OCI-LY1 (cell line): Measurements from ENCODE around the gene BNIP3.

Source experiments
- H2AFZ ChIP-seq: fragments of 200-600 bp; sonication (generic), shearing (Covaris generic); 2 replicates; pipeline ENCODE4 v1.6.0; 2014; ENCODE audit warnings: antibody characterized with exemption, mild to moderate bottlenecking, low read length
- H3F3A ChIP-seq: fragments of 200-600 bp; sonication (generic), shearing (Covaris generic); 2 replicates; pipeline ENCODE4 v1.6.0; 2014; ENCODE audit warnings: mild to moderate bottlenecking, antibody characterized with exemption, low read length, moderate library complexity; ENCODE audit not compliant: insufficient read depth
- H3K27ac ChIP-seq: fragments of 200-600 bp; sonication (generic); 2 replicates; pipeline ENCODE4 v1.5.1; 2014; ENCODE audit warnings: low read length, mixed run types, mild to moderate bottlenecking, low read depth; ENCODE audit not compliant: poor library complexity, severe bottlenecking
- H3K27me3 ChIP-seq: fragments of 200-600 bp; sonication (generic); 2 replicates; pipeline ENCODE4 v1.6.0; 2014; ENCODE audit warnings: antibody characterized with exemption, mild to moderate bottlenecking, low read length, moderate library complexity; ENCODE audit not compliant: insufficient read depth
- H3K36me3 ChIP-seq: fragments of 200-600 bp; sonication (generic); 2 replicates; pipeline ENCODE4 v1.6.1; 2014; ENCODE audit warnings: mild to moderate bottlenecking, antibody characterized with exemption, low read length, moderate library complexity, mixed read lengths; ENCODE audit not compliant: insufficient read depth
- H3K4me1 ChIP-seq: fragments of 200-600 bp; sonication (generic); 2 replicates; pipeline ENCODE4 v1.5.1; 2014; ENCODE audit warnings: mild to moderate bottlenecking, low read length, moderate library complexity; ENCODE audit not compliant: insufficient read depth, severe bottlenecking
- H3K4me2 ChIP-seq: fragments of 200-600 bp; sonication (generic), shearing (Covaris generic); 2 replicates; pipeline ENCODE4 v1.6.1; 2014; ENCODE audit warnings: low read length
- H3K4me3 ChIP-seq: fragments of 200-600 bp; sonication (generic); 2 replicates; pipeline ENCODE4 v1.5.1; 2014; ENCODE audit warnings: low read length, low read depth, mild to moderate bottlenecking, mixed read lengths; ENCODE audit not compliant: poor library complexity, severe bottlenecking
- H3K79me2 ChIP-seq: fragments of 200-600 bp; shearing (Covaris generic); 2 replicates; pipeline ENCODE4 v1.6.1; 2016; ENCODE audit warnings: mixed run types, low read length, mixed read lengths; ENCODE audit not compliant: insufficient read depth
- H3K9ac ChIP-seq: fragments of 200-600 bp; sonication (generic), shearing (Covaris generic); 2 replicates; pipeline ENCODE4 v1.6.1; 2014; ENCODE audit warnings: mild to moderate bottlenecking, low read length, mixed read lengths
- H3K9me2 ChIP-seq: fragments of 200-600 bp; sonication (generic), shearing (Covaris generic); 2 replicates; pipeline ENCODE4 v1.6.1; 2014; ENCODE audit warnings: low read depth, mild to moderate bottlenecking, low read length, mixed read lengths
- H3K9me3 ChIP-seq: fragments of 200-600 bp; shearing (Covaris generic); 2 replicates; pipeline ENCODE4 v1.6.1; 2014; ENCODE audit warnings: low read length, mixed read lengths
- H4K20me1 ChIP-seq: fragments of 200-600 bp; sonication (generic), shearing (Covaris generic); 2 replicates; pipeline ENCODE4 v1.6.0; 2016; ENCODE audit warnings: mild to moderate bottlenecking, low read length; ENCODE audit not compliant: insufficient read depth
- CTCF ChIP-seq: fragments of 200-600 bp; sonication (generic), shearing (Covaris generic); IDR thresholded peaks from 2 replicates; pipeline ENCODE4 v1.5.1; 2017; ENCODE audit warnings: mild to moderate bottlenecking, antibody characterized with exemption, low read length, moderate library complexity, mixed read lengths
- EZH2 ChIP-seq: fragments of 200-600 bp; sonication (generic), shearing (Covaris generic); IDR thresholded peaks from 2 replicates; pipeline ENCODE4 v1.8.0; 2017; ENCODE audit warnings: borderline replicate concordance, mixed run types, mild to moderate bottlenecking, antibody characterized with exemption, low read length, moderate library complexity, mixed read lengths

BNIP3 gene

GRCh38 chr10:131928248-131929095, 53.3 kb downstream of the BNIP3 start:
- H3K9me2 ChIP-seq, result no peaks in the 10 kb centered on the region
- peaks cover 8% of the 10 kb centered on the region for H3K9me3 ChIP-seq
- no peak overlapping the region for H2AFZ ChIP-seq
- H3K79me2 ChIP-seq, result peaks cover 87% of the 10 kb centered on the region
- H4K20me1 ChIP-seq, result no peaks in the 10 kb centered on the region
- peaks cover 26% of the 10 kb centered on the region for H3K4me1 ChIP-seq
- no peaks in the 10 kb centered on the region for H3F3A ChIP-seq
- H3K36me3 ChIP-seq, result no peaks in the 10 kb centered on the region
- peak overlapping the region; percentile 16; the same call in 1 of the 2 replicates for H3K9ac ChIP-seq
- no peaks in the 10 kb centered on the region for H3K27me3 ChIP-seq
- peak overlapping the region; percentile 34 for H3K4me2 ChIP-seq
- H3K27ac ChIP-seq, result peak overlapping the region; percentile 57
- peak overlapping the region; percentile 22 for H3K4me3 ChIP-seq
- TF ChIP-seq CTCF (no peak), EZH2 (no peak)

- Histone ChIP-seq H3K4me2 (no peak overlapping the region), H3K36me3 (no peaks in the 10 kb centered on the region), H3K9me3 (peaks cover 13% of the 10 kb centered on the region), H3K4me1 (peaks cover 26% of the 10 kb centered on the region), H3K27me3 (no peaks in the 10 kb centered on the region), H4K20me1 (no peaks in the 10 kb centered on the region), H3K27ac (no peak overlapping the region), H3K79me2 (peaks cover 91% of the 10 kb centered on the region), H3K9ac (no peak overlapping the region), H2AFZ (no peak overlapping the region), H3K9me2 (no peaks in the 10 kb centered on the region), H3K4me3 (no peak overlapping the region), H3F3A (no peaks in the 10 kb centered on the region)
- TF ChIP-seq CTCF, result no peak
- TF ChIP-seq EZH2, result no peak
Measured at GRCh38 chr10:131926743-131927595, 54.8 kb downstream of the BNIP3 start.

GRCh38 chr10:131926253-131926652, 55.5 kb downstream of the BNIP3 start:
- Histone ChIP-seq H3K9me3 (peaks cover 13% of the 10 kb centered on the region), H3K27ac (no peak overlapping the region), H3K27me3 (no peaks in the 10 kb centered on the region), H3K9me2 (no peaks in the 10 kb centered on the region), H3K4me3 (no peak overlapping the region), H3K9ac (no peak overlapping the region), H3K4me1 (peaks cover 26% of the 10 kb centered on the region), H3F3A (no peaks in the 10 kb centered on the region), H3K4me2 (no peak overlapping the region), H2AFZ (no peak overlapping the region), H4K20me1 (no peaks in the 10 kb centered on the region), H3K79me2 (peaks cover 96% of the 10 kb centered on the region), H3K36me3 (no peaks in the 10 kb centered on the region)
- TF ChIP-seq EZH2 (no peak), CTCF (no peak)
